ENCODE measurements around the gene LEMD3.

DNA sequence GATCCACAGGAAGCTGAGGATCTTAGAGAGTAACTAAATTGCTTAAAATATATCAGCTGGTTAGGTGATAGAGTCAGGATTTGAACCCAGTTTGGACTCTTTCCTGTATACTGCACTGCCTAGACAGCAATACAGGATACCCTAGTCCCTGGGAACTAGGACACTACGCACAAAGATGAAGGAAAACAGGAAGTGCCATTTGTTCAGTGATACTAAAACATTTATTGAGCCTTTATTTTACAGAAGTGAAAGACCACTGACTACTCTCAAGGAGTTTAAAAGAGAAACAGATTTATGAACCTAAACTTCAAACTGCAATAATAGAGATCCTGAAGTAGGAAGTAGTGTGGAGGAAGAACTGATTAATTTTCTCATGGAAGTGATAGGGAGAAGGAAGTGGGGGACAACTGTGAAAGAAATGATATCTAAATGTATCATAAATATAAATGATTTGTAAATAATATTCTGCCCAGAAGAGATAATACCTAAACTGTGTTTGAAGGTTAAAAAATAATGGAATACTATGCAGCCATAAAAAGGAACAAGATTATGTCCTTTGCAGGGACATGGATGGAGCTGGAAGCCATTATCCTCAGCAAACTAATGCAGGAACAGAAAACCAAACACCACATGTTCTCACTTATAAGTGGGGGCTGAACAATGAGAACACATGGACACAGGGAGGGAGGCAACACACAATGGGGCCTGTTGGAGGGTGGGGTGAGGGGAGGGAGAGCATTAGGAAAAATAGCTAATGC is 127.3 kb downstream of the LEMD3 start:
- no peak for TF ChIP-seq POLR2A (IDR thresholded peaks at IDR 0.05)
- no peak for TF ChIP-seq CTCF (IDR thresholded peaks at IDR 0.05)

Data from vagina (tissue), 2 donors.